Subcutaneous adipose tissue (tissue), 4 donors: ENCODE measurements around the gene PRKAG2. TPM values are rescaled to one million over a fixed set of nuclear protein-coding genes. Genes with fewer than 3 reads are reported as not detected.

Experiments used
- CTCF ChIP-seq: fragments of 450-650 bp; IDR thresholded peaks from one replicate; pipeline ENCODE4 v1.5.1; 2016; ENCODE audit warnings: low read depth, mild to moderate bottlenecking, control low read depth, antibody characterized with exemption, moderate library complexity
- total RNA-seq, 4 donors: library from RNA; depleted of rRNA; stranded (reverse); fragments of >200 nt; gene quantifications; one replicate each; pipeline ENCODE4 v1.1.0, GENCODE V29; 2016

Gene PRKAG2
- total RNA-seq, 4 donors from 2014 or later, result 47.1 to 77.6 (median 67.6) TPM

- TF ChIP-seq CTCF, result no peak
Measured at GRCh38 chr7:151632750-151633515, 244.0 kb downstream of the PRKAG2 start.

- TF ChIP-seq CTCF, result no peak
Measured at GRCh38 chr7:151631953-151632749, 244.8 kb downstream of the PRKAG2 start.

- no peak for TF ChIP-seq CTCF
Measured at GRCh38 chr7:151631570-151631952, 245.4 kb downstream of the PRKAG2 start.

GRCh38 chr7:151630851-151631569, 245.9 kb downstream of the PRKAG2 start:
- TF ChIP-seq CTCF, result no peak

- no peak for TF ChIP-seq CTCF
Measured at GRCh38 chr7:151630358-151630757, 246.6 kb downstream of the PRKAG2 start.

- TF ChIP-seq CTCF, result no peak
Measured at GRCh38 chr7:151629713-151630272, 247.1 kb downstream of the PRKAG2 start.
